ENCODE data around the gene CCDC197.

CCDC197 gene

DNA sequence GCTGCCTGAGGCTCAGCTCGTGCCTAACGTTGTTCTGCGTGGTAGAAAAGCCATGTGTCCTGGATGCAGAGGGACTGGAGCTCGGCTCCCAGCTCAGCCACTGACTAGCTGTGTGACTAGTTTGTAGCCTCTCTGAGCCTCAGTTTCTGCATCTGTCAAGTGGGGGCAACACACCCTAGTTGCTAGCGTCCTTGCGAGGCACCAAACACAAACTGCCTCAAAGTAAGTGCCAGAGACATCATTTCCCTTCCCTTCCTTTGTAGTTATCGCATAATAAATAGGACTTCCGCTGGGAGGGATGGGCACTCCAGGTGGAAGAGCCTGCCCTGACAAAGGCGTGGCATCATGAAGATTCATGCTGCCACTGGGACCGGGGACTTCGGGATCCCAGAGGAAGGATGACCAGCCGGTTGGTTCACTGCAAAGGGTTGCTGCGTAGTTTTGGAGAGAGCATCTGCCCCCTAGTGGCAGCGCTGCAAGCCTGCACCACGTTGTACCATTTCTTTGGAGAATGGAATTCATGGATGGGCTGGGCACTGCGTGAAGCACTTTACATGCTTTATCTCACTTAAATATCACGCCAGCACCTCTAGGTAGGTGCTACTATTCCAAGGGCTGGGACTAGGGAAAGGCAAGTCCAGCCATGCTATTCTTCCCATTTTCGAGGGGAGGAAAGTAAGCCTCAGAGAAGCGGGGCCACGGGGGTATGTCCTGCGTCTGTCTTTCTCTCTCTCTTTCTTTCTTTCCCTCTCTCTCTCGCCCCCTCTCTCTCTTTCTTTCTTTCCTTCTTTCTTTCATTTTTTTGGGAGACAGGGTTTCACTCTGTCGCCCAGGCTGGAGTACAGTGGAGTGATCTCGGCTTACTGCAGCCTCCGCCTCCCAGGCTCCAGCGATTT lies 4.6 kb downstream of the CCDC197 start:
- DNase-seq, result peak; percentile 65

DNA sequence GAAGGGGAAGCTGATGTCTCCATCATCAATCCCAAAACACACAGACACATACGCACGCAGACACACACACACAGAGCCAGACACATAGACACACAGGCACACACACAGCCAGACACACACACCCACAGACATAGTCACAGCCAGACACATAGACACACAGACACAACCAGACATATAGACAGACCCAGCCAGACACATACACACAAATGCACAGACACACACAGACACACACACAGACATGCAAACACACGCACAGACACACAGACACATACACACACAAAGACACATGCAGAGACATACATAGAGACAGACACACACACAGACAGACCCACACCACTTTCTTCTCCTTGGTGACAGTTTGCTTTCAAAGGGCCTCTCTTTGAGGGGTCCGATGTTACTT lies 6.3 kb downstream of the CCDC197 start:
- DNase-seq, result no peak

DNA sequence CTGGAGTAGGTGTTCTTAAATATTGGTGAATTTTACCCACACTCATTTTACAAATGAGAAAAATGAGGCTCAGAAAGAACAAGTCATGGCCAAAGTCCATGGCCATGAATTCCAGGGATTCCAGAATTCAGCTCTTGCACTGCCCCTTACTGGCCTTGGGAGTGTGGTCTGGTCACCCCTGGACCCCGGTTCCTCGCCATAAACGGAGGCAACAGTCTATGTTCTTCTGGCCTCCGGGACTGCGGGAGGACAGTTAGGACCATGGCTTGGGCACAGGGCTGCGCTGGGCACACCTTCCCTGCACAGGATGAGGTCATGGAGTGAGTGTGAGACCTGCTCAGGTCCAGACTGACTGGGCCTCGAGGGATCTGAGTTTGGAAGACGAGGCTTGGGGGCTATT lies 6.9 kb downstream of the CCDC197 start:
- no peak for DNase-seq

DNA sequence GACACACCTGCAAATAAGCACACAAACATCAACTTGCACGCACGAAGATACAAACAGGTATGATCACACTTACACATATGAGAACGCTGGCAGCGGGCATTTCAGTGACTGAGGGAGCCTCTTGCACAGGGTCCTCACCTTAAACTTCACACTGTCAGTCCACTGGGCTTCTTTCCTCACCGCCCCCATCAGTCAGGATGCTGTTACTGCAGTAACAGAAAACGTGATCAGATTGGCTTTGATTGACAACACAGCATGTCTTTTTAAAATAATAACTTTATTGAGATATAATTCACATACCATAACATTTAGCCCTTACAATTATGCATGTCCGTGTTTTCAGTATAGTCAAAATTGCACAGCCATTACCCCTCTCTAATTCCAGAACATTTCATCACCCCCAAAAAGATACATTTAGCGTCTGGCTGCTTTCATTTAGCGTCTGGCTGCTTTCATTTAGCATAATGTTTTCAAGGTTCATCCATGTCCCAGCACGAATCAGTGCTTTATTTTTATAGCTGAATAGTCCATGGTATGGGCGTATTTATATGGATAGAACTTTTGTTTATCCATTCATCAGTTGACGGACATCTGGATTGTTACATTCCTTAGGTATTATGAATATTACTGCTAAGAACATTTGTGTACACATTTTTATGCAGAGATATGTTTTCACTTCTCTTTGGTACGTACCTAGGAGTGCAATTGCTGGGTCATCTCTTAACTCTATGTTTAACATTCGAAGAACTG lies 8.4 kb downstream of the CCDC197 start:
- no peak for DNase-seq

DNA sequence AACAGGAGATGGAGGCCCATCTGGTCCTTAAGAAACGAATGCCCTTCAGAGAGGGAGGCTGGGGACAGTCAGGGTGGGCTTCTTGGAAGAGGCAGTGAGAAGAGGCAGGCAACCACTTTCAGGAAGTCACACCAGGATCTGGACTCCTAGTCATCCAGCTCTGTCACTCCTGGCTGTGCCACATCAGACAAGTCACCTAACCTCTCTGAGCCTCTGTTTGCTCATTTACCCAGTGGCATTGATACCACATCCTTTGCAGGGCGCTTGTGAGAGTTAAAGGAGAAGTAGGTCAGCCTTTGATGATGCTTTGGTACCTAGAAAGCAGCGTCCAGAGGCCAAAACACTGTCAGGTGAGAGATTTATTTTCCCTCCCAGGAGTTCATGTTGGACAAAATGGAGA lies 11.1 kb downstream of the CCDC197 start:
- no peak for DNase-seq

DNA sequence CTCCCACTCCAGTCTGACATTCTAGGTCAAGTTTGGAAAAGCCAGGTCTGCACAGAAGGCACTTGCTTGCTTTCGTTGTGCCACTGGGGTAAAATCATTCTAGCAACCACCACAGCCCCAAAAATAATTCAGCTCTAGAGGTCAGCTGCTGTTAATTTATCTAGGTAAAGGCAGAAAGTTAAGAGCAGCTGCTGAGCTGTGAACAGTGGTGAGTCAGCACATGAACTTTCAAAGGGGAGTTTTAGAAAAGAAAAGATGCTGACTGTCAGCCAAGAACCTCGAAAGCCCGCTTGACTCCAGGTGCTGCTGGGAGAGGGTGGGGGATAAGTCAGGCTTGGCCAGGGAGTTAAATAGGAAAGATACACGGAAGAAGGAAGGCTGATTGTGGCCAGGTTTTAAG lies 12.7 kb downstream of the CCDC197 start:
- DNase-seq, result no peak

DNA sequence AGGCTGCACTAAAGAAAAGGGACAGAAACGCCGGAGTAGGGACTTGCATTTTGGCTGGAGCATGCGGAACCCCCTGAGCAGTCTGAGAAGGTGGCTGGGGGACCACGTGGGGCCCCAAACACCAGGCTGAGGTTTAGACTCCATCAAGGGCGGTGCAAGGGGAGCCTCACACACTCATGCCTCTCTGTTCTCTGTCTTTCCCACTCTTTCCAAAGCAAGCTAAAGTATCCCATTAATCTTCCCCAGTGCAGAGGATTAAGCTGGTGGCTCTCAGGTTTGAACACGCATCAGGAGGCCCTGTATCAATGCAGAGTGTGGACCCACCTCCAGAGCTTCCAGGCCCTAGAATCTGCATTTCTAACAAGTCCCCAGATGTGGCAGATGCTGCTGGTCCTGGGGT lies 13.5 kb downstream of the CCDC197 start:
- DNase-seq, result no peak

DNA sequence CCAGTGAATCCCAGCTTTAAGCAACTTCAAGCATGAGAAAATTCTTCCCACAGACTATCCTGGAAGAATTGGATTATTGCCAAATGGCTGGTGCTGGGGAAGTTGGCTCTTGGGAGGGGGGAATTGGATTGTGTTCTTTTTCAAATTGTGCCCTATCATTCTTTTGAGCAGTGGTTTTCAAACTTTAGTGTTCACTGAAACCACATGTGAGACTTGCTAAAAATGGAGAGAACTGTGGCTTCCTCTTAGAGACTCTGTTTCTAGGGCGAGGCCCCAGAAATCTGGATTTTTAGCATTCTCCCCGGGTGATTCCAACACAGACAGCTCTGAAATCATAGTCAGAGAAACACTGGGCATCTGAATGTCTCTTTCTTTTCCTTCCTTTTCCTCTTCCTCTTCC lies 14.7 kb downstream of the CCDC197 start:
- no peak for DNase-seq

DNA sequence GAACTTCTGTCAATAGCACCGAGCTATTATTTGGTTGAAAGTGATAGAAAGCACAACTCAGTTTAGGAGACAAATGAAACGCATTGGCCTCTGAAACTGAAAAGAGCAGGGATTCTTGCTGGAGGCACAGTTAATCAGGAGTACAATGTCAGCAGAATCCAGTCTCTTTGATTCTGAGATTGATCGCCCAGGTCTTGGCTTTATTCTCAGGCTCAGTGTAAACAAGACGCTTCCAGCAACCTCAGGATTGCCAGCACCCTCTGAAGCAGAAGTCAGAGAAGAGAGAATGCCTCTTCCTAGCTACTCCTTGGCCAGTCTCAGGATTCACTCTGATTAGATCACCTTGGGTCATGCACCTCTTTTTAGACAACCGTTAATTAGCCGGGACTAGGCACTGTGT lies 17.3 kb downstream of the CCDC197 start:
- DNase-seq, result no peak

DNA sequence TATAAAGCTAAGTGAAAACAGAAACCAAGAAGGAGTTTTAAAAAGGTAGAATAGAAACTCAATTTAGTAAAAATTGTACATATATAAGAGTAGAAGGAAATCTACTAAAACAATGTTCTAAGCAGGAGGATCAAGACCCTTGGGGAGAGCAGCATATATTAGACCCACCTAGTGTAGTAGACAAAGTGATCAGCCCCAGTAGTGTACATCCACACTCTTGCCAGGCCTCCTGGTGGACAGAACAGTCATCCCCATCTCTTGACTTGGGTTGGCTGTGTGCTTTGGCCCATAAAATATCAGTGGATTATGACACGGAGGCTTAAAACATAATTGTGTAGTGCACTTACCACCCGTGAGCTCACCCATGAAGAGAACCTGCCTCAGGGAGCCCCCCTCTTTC lies 18.1 kb downstream of the CCDC197 start:
- no peak for DNase-seq

DNA sequence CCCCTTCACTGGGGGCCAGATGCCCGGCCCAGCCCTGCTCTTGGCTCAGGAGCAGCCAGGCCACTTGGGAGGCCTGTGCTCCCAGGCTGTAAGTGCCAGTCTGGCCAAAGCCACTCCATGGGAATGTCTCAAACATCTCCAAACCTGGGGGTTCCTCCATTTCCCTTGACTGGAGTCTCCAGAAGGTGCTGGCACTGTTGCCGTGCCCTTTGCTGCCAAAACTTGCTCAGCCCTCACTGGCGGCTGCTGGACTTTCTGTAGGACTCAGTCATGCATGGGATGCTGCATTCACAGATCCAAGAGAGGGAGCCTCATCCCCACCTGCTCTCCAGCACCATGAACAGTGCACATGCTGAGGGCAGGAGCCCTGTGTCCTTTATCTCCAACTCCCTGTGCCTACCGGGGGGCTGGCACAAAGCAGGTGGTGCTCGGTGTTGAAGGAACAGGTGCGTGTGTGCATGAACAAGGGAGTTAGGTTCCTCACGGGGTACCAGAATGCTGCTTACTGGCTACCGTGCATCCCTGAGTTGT lies 19.4 kb downstream of the CCDC197 start:
- no peak for DNase-seq

DNA sequence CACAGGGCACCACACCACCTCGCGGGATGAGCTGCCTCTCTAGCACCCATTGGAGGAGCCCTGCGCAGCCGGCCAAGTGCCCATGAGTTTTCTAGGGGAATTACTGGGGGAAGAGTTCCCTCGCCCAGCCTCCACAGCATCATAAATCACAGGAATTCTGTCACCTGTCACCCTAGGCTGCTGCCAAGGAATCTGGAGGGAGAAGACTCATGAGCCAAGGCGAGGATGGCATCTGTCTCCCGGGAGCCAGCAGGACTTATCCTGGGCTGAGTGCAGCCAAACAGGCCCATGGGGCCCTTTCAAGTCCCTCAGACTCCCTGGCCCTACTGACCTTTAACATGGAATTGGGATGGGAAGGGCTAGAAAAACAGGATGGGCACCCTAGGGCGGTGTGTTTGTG lies 21.2 kb downstream of the CCDC197 start:
- no peak for DNase-seq

DNA sequence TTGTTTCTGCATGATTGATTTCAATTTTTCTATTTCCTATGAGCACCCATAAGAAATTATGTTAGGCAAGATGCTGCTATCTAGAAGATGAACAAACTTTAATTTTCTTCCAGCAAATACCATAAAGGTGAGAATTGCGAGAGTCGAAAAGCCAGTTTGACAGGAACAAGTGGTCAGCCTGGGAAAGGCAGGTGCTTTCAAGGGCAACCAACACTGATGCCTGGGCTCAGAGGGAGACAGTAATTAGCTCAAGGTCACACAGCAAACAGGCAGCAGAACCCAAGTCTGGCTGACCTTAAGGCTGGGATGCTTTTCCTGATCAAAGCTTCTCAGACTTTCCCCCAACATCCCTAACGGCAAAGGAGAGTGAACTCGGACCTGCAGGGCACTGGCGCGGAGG lies 22.2 kb downstream of the CCDC197 start:
- DNase-seq, result no peak

DNA sequence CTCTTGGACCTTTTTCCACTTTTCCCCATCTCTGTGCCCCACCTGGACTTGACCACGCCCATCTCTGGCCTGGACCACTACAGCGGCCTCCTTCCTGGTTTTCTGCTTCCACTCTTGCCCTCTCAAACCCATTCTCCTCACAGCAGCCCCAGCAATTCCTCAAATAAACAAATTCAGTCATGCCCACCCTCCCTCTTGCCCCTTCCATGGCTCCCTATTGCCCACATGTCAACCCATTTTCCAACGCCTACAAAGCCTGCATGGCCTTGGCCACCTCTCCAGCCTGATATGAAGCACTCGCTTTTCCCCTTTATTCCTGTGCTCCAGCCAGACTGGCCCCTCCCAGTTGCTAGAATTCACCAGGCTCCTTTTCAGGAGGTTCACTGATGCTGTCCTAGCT lies 23.2 kb downstream of the CCDC197 start:
- DNase-seq, result no peak

DNA sequence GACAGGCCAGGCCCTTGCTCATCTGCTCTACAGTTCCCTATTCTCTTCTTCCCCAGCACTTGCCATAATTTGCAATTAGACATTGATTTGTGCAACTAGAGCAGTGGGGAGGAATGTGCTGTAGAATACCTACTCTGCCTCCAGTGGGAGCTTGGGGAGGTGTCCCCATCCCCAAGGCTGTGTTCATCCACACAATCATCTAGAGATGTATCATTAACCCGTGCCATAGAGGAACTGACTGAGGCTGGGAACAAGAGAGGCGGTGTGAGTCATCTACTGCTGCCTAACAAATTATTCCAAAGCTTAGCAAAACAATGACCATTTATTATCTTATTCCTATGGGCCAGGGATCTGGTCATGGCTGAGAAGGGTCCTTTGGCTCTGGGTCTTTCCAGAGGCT lies 23.9 kb downstream of the CCDC197 start:
- DNase-seq, result no peak

DNA sequence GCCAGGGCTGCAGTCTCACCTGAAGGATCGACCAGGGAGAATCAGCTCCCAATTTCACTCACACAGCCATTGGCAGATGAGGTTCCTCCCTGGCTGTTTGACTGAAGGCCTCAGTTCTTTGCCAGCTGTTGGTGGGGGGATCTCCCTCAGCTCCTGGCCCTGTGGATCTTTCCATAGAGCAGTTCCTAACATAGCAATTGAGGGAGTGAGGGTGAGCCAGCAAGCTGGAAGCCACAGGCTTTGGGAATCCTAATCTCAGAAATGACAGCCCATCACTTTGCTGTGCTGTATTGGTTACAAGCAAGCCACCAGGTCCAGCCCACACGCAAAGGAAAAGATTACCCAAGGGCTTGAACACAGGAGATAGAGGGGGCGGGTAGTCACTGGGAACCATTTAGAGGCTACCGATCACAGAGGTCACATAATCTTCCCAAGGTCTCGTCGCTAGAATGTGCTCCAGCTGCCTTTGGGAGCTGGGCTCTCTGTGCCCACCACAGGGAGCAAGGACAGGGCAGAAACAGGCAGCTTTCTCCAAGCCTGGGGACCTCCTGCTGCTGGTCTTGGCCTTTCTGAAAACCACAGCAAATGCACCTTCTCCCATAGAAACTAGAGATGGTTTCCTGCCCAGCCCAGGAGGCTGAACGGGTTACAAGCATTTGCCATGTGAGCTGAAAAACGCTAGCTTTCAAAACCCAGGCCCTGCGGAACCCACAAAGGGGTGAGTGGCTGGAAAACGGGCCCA lies 24.5 kb downstream of the CCDC197 start:
- DNase-seq, result no peak

DNA sequence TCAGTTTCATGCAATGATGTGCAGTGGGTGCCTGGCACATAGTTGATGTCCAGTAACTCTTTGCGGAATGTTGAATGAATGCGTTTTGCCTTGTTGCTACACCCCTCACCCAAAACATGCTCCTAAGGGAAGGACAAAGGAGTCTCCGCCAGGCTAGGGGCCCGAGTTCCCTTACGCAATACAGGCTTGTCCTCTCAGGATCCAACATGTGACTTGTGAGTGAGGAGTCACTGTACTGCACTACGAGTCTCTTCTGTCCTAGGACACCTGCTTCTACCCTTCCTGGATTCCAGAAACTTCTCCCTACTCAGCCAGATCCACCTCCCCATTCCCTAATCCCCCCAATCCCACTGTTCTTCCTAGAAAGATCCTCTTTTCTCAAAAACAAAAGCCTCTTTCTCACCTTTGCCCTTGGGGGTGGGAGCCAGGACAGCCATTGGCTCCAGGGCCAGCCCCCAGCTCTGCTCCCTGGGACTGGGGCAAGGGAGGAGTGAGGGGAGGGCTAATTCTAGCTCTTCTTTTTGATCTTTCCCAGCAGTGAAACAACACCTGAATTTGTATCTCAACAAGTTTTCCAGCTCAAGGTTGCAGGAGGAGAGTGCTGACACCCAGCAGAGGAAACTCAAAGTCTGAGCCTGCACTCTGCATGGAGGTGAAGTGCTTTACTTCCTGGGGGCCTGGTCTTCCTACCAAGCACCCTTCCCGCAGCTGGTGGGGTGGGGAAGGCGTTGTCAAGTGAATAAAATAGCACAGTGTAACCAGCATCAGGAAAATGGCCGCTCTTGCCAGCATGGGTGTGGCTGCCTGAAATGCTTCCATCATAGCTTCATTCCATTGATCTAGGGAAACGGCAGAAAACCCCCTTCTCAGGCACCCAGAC lies 25.7 kb downstream of the CCDC197 start:
- DNase-seq, result no peak

DNA sequence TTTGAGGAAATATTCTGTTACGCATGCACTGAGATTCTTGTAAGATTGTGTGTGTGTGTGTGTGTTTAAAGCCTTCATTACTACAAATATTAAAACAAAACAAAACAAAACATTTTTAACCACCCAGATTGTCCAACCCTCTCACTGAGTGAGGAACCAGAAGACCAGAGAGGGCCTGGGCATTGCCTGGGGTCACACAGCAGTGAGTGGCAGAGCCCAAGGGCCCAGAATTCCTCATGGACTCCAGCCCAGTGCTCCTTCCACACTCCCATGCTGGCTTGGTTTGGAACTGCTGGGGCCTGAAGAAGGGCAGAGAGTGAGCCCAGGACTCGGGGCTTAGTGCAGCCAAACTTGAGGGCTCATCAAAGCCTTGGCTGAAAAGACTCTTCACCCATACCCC lies 27.4 kb downstream of the CCDC197 start:
- DNase-seq, result no peak

DNA sequence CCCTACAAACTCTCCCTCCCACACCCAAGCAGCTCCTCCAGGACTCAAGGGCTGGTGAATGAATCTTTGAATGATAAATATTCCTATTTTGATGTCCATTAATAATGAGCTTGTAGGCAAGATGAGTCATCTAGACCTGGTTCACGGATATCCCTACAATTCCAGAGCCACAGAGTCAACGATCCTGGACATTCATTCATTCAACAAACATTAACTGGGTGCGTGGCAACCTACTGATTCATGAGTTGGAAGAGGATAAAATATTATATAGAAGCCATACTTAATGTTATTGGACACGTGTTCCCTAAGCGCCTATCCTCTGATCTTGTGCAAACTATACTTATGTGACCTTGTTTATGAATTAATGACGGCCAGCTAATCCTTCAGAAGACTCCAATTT lies 28.6 kb downstream of the CCDC197 start:
- DNase-seq, result no peak

DNA sequence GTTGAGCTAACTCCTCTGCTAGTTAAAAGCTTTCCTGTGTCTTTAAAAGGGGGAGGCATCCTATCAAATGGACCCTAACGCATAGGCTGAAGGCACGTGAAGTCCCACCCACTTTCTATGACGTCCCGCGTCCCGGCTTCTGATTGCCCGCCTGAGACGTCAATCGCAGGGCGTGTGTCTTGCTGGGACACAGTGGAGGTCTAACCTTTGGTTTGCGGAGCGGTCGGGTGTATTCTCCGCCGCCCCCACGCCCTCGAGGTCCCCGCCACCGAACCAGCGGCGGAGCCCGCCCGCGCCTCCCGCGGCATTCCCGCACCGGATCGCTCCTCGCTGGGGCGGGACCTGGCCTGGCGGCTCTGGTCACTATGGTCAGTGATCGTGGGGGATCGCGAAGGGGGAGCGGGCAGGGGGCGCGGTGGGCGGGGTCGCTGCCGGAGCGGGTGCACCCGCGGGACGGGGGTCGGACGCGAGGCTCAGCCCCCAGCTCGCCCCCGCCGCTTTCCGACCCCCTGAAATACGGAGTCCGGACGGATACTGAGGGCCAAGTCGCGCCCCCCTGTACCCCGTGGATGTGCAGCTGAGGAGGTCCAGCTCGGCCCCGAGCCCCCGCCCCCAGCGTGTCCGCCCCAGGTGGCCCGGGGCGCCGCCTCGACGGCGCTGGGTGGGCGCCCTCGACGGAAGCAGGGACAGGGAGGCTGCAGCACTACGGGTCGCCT lies 29.2 kb downstream of the CCDC197 start, which contains the start of gene OTUB2:
Gene OTUB2 (plus strand): TSS at position 168 of the 716 bp plus-strand sequence. CDS start 198 bp downstream, at position 366.
- DNase-seq, result peak; percentile 90

DNA sequence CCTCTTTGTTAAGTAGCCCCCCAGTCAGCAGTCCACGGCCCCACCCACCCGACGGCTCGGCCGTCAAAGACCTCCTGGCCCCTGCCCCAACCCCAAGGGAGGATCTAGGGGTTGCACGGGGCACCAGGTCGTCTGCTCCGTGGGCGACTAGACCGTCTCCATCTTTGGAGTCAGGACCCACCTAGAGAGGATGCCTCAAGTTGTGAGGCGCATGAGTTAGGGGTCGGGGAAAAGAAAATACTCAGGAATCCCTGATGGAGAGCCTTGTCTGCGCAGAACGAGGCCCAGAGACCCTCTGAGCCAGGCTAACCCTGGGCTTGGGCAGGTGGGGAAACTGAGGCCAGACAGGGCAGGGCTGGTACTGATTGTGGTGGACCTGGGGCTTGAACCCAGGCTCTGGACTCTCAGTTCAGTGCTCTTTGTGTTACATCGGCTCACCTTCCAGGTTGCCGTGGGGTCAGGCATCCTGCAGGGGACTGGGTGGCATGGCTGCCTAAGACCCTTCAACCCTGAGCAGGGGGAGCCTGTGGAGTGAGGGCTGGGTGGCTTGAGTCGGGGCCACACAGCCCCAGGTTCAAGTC lies 29.9 kb downstream of the CCDC197 start:
- DNase-seq, result no peak

All from activated CD4-positive, CD25-positive, alpha-beta regulatory T cell treated with anti-CD3 and anti-CD28 coated beads, Interleukin-2, amount 50 U/mL, for 72 hours (primary cell).